Lower lobe of right lung (tissue), 2 donors: ENCODE measurements around the gene FMNL2. TPM values are rescaled to one million over a fixed set of nuclear protein-coding genes. Genes with fewer than 3 reads are reported as not detected.
A peak's percentile ranks its signal among the peaks of the same experiment; 100 is the strongest.

Source experiments
- ATAC-seq, 2 donors: fragments of 200-7000 bp; cut with Tn5 transposase; one replicate each; pipeline ENCODE4 v1.9.1; 2020 to 2022; ENCODE audit warnings: mild to moderate bottlenecking in 2 of 2, moderate library complexity in 2 of 2
- DNase-seq: peaks from one replicate; pipeline ENCODE4 v3.0.0-alpha.2; 2020
- H3K27ac ChIP-seq: fragments of 200-600 bp; one replicate; pipeline ENCODE4 v1.8.0; 2022
- H3K27me3 ChIP-seq: fragments of 200-600 bp; one replicate; pipeline ENCODE4 v1.8.0; 2022; ENCODE audit warnings: low read depth
- H3K36me3 ChIP-seq: fragments of 200-600 bp; one replicate; pipeline ENCODE4 v1.8.0; 2022; ENCODE audit warnings: mild to moderate bottlenecking
- H3K4me1 ChIP-seq: fragments of 200-600 bp; one replicate; pipeline ENCODE4 v1.8.0; 2022
- H3K4me3 ChIP-seq: fragments of 200-600 bp; one replicate; pipeline ENCODE4 v1.8.0; 2022; ENCODE audit warnings: mild to moderate bottlenecking
- H3K9me3 ChIP-seq: fragments of 200-600 bp; one replicate; pipeline ENCODE4 v1.8.0; 2022
- intact Hi-C: fragments of 100-400 bp; cut with DNase I; formaldehyde crosslinking; loops from one replicate; pipeline ENCODE4 v1.11.0; 2022
- total RNA-seq: library from RNA; stranded (reverse); fragmentation: NEBNext Ultra II Directional; extraction: Animal tissue kit (Norgen Biotek cat#: 25700); gene quantifications from one replicate; pipeline ENCODE4 v1.2.1, GENCODE V29; 2021
- TF ChIP-seq, protein P1 (sequence below): fragments of 200-600 bp; IDR thresholded peaks from one replicate; pipeline ENCODE4 v1.8.0; 2022; ENCODE audit warnings: antibody characterized with exemption, mild to moderate bottlenecking
- donor health status: DM: no; HTN: yes; CAD: no; lungs with severe emphysema.

The FMNL2 gene
- total RNA-seq, 1 donor from 2014 or later = 77.9 TPM

DNA sequence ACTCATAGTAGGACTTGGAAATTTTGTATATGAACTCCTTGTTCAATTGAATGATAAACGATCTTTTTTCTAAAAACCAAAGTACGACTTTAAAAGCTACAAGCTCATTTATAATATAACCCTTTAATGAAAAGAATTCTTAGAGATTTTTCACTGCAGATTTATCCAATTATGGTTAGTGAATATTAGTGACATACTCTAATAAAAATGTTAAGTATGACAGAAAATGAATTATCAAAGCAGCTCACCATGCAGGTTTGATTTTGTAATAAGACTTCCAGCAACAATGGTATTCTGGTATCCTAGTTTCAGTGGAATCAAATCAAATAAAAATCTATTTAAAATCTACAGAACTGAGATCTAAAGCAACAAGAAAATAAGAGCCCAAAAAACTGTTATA, 343.8 kb downstream of the FMNL2 start:
- Histone ChIP-seq H3K27me3 (no peaks in the 10 kb centered on the region), H3K27ac (no peak overlapping the region), H3K4me3 (no peak overlapping the region), H3K4me1 (no peaks in the 10 kb centered on the region), H3K36me3 (peaks cover 77% of the 10 kb centered on the region), H3K9me3 (no peaks in the 10 kb centered on the region)
- ATAC-seq (no peak), DNase-seq (no peak)
- intact Hi-C loops = no loop called here
- TF ChIP-seq, protein P1, sequence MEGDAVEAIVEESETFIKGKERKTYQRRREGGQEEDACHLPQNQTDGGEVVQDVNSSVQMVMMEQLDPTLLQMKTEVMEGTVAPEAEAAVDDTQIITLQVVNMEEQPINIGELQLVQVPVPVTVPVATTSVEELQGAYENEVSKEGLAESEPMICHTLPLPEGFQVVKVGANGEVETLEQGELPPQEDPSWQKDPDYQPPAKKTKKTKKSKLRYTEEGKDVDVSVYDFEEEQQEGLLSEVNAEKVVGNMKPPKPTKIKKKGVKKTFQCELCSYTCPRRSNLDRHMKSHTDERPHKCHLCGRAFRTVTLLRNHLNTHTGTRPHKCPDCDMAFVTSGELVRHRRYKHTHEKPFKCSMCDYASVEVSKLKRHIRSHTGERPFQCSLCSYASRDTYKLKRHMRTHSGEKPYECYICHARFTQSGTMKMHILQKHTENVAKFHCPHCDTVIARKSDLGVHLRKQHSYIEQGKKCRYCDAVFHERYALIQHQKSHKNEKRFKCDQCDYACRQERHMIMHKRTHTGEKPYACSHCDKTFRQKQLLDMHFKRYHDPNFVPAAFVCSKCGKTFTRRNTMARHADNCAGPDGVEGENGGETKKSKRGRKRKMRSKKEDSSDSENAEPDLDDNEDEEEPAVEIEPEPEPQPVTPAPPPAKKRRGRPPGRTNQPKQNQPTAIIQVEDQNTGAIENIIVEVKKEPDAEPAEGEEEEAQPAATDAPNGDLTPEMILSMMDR = no peak

DNA sequence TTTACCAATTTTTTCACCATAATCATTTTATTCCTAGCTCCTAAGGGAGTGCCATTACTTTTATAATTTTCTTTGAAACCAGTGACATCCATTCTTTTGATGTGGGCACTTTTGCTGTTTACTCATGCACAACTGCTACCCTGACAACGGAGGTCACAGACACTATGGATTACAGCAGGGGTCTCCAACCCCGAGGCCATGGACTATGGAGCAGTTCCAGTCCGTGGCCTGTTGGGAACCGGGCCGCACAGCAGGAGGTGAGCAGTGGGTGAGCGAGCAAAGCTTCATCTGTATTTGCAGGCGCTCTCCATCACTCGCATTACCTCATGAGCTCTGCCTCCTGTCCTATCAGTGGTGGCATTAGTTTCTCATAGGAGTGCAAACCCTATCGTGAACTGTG, 347.7 kb downstream of the FMNL2 start:
- intact Hi-C loops = no loop called here
- no peak for ATAC-seq

DNA sequence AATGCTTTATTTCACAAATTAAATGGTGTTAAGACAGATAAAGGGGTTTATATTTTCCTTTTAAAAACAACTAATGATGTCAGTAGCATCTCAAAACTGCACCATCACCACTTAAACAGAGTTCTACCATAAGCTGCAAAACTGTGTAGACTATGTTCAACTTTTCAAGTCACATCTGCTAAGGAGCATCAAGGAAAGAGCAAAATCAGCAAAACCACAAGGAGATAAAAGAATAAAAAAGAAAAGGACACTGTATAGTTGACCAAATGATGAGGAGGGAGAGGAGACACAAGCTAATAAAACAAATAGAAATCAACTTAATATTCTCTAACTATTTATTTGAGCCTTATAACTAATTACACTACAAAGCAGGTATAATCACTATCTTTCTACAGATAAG, 348.4 kb downstream of the FMNL2 start:
- intact Hi-C loops = no loop called here
- peaks cover 31% of the 10 kb centered on the region for H3K36me3 ChIP-seq
- no peak overlapping the region for H3K27ac ChIP-seq
- TF ChIP-seq, protein P1 = no peak
- no peaks in the 10 kb centered on the region for H3K9me3 ChIP-seq
- no peaks in the 10 kb centered on the region for H3K27me3 ChIP-seq
- ATAC-seq = no peak
- H3K4me3 ChIP-seq = no peak overlapping the region
- H3K4me1 ChIP-seq = no peaks in the 10 kb centered on the region
- no peak for DNase-seq

More for the DNA sequence above, 347.7 kb downstream of the FMNL2 start:
- DNase-seq = no peak
- no peaks in the 10 kb centered on the region for H3K9me3 ChIP-seq
- H3K36me3 ChIP-seq = peaks cover 39% of the 10 kb centered on the region
- no peak overlapping the region for H3K27ac ChIP-seq
- H3K4me1 ChIP-seq = no peaks in the 10 kb centered on the region
- no peak overlapping the region for H3K4me3 ChIP-seq
- TF ChIP-seq, protein P1 = no peak
- no peaks in the 10 kb centered on the region for H3K27me3 ChIP-seq

DNA sequence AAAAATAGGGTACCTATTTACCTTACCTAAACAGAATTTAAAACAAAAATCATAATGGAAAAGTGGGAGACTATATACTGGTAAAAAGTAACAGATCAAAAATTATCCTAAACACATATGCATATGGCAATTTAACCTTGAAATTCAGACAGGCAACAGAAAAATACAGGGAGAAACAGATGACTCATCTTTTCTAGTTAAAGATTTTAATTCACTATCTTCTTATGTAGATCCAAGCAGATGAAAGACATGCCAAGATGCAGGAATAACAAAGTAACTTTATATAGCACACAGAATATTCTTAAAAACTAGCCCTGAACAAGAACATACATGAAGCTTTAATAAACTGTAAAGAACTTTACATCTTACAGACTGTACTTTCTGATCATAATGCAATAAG, 351.3 kb downstream of the FMNL2 start:
- H3K4me1 ChIP-seq = no peaks in the 10 kb centered on the region
- no peak for DNase-seq
- H3K4me3 ChIP-seq = no peak overlapping the region
- no peak overlapping the region for H3K27ac ChIP-seq
- intact Hi-C loops = no loop called here
- H3K36me3 ChIP-seq = peaks cover 2% of the 10 kb centered on the region
- H3K9me3 ChIP-seq = no peaks in the 10 kb centered on the region
- TF ChIP-seq, protein P1 = no peak
- no peak for ATAC-seq
- H3K27me3 ChIP-seq = no peaks in the 10 kb centered on the region

DNA sequence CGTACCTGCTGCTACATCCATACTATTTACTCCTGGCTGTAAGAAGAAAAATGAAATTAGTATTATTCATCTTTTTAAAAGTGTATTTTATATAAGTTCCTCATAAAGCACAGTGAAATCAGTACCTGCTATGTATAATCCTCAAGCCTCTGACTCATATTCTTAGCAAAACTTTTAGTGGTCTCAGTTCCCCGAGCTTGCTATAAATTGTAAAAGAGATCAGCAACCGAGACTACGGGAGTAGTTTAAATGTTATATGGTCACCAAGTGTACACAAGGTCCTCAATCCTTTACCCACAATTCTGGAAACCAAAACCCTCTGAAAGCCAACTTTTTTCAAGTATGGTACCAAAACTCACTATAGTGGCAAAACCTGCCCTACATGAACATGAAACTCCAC, 358.1 kb downstream of the FMNL2 start:
- peaks cover 21% of the 10 kb centered on the region for H3K4me1 ChIP-seq
- no peaks in the 10 kb centered on the region for H3K9me3 ChIP-seq
- ATAC-seq (no peak), DNase-seq (no peak)
- no peaks in the 10 kb centered on the region for H3K27me3 ChIP-seq
- TF ChIP-seq, protein P1 = no peak
- H3K4me3 ChIP-seq = no peak overlapping the region
- H3K36me3 ChIP-seq = peaks cover 19% of the 10 kb centered on the region
- intact Hi-C loops = no loop called here
- H3K27ac ChIP-seq = no peak overlapping the region

DNA sequence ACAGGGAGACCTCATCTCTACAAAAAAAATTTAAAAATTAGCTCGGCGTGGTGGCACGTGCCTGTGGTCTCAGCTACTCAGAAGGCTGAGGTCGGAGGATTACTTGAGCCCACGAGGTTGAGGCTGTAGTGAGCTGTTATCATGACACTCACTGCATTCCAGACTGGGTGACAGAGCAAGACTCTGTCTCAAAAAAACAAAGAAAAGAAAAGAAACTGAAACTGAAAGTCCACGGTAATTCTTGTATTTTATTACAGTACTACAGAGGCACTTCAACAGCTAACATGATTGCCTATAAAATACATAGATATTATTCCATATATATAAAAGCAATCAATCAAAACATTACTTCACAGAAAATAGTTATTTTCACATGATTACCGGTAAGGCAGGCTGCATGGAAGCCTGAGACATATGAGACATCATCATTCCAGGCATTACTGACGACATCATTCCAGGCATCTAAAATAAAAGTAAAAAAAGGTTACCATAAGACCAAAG, 359.2 kb downstream of the FMNL2 start:
- intact Hi-C loops = no loop called here
- H3K27ac ChIP-seq = peak overlapping the region; percentile 19

More for the DNA sequence above, 359.2 kb downstream of the FMNL2 start:
- peaks cover 21% of the 10 kb centered on the region for H3K4me1 ChIP-seq
- TF ChIP-seq, protein P1 = no peak
- ATAC-seq = peak; percentile 45 to 67
- H3K4me3 ChIP-seq = peak overlapping the region; percentile 30
- no peaks in the 10 kb centered on the region for H3K27me3 ChIP-seq
- H3K36me3 ChIP-seq = peaks cover 19% of the 10 kb centered on the region
- DNase-seq = no peak
- H3K9me3 ChIP-seq = no peaks in the 10 kb centered on the region
